Measurements from ENCODE around the gene GSK3A. TPM values are rescaled to one million over a fixed set of nuclear protein-coding genes. Genes with fewer than 3 reads are reported as not detected.

Gene GSK3A
- total RNA-seq, 1 donor from 2014 or later, result 50.3 TPM

DNA sequence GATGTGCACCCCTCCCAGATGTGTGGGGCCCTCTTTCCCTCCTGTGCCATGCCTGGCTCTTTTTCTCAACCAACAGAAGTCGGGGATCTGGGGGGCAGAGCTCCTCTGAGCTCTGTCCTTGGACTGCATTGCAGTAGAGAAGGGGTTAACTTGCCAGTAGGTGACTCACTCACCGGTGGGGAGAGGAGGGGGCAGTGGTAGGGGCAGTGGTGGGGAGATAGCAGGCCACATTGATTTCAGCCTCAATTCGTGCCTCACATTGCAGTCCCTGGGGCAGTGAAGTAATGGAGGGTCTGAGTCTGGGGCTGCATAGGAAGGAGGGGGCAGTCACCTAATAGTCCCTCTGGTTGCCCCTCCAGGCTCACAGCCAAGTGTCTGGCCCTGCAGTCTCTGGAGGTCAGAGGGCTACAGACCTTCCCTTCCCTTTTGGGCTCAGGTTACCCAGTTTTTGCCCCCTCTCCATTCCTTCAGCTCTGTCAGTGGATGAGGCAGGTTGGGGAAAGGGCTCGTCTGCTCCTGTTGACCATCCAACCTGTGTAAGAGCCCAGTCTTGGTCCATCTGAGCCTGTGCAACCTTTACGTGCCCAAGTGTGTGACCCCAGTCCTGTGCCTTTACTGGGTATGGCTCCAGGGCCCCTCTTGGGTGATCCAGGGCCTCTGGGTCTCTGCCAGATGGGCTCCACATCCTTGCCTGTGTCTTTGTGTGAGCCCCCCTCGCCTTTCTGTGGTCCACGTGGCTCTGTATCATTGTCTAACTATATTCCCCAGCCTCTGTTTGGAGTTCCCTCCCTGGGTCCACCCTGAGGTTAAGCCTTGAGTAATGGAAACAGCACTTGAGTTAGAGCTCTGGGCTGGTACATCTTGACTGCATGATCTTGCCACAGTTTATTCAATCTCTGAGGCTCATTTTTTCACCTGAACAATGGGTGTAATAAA, 39.7 kb upstream of the GSK3A start:
- H3K36me3 ChIP-seq (ENCODE audit: insufficient read depth, low read length), result no peaks in the 10 kb centered on the region
- H3K4me3 Mint-ChIP-seq (ENCODE audit: unreplicated experiment), result peak overlapping the region; percentile 86
- H3K36me3 Mint-ChIP-seq (ENCODE audit: low read depth, unreplicated experiment), result peaks cover 5% of the 10 kb centered on the region
- no peaks in the 10 kb centered on the region for H3K27me3 Mint-ChIP-seq (ENCODE audit: low read depth, unreplicated experiment)
- H3K27ac ChIP-seq (ENCODE audit: low read depth, low read length), result peak overlapping the region; percentile 92
- H3K9me3 Mint-ChIP-seq (ENCODE audit: unreplicated experiment), result peaks cover 2% of the 10 kb centered on the region
- peak overlapping the region; percentile 82 for H3K9ac ChIP-seq (ENCODE audit: low read length)
- H3K27ac Mint-ChIP-seq (ENCODE audit: unreplicated experiment), result peak overlapping the region; percentile 94
- H3K27me3 ChIP-seq (ENCODE audit: insufficient read depth, low read length), result no peaks in the 10 kb centered on the region
- DNase-seq (ENCODE audit: low read depth) (peak; percentile 59), FAIRE-seq (no peak)
- H3K4me1 Mint-ChIP-seq (ENCODE audit: low read depth, unreplicated experiment), result peaks cover 39% of the 10 kb centered on the region
- H2AFZ ChIP-seq (ENCODE audit: low read depth, low read length), result no peak overlapping the region
- H3K79me2 ChIP-seq (ENCODE audit: insufficient read depth, low read length), result peaks cover 65% of the 10 kb centered on the region
- TF ChIP-seq, protein P1, sequence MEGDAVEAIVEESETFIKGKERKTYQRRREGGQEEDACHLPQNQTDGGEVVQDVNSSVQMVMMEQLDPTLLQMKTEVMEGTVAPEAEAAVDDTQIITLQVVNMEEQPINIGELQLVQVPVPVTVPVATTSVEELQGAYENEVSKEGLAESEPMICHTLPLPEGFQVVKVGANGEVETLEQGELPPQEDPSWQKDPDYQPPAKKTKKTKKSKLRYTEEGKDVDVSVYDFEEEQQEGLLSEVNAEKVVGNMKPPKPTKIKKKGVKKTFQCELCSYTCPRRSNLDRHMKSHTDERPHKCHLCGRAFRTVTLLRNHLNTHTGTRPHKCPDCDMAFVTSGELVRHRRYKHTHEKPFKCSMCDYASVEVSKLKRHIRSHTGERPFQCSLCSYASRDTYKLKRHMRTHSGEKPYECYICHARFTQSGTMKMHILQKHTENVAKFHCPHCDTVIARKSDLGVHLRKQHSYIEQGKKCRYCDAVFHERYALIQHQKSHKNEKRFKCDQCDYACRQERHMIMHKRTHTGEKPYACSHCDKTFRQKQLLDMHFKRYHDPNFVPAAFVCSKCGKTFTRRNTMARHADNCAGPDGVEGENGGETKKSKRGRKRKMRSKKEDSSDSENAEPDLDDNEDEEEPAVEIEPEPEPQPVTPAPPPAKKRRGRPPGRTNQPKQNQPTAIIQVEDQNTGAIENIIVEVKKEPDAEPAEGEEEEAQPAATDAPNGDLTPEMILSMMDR (IDR thresholded peaks at IDR 0.05; ENCODE audit: insufficient read depth, low read depth, low read length), result no peak
- no peak for TF ChIP-seq EZH2 (IDR thresholded peaks at IDR 0.05; ENCODE audit: insufficient read depth, low read length)
- H3K4me1 ChIP-seq (ENCODE audit: insufficient read depth, low read length), result peaks cover 72% of the 10 kb centered on the region
- H3K4me3 ChIP-seq (ENCODE audit: insufficient read depth, low read depth, low read length), result peak overlapping the region; percentile 37
- H3K4me2 ChIP-seq (ENCODE audit: low read length), result peak overlapping the region; percentile 94
- no peaks in the 10 kb centered on the region for H3K9me3 ChIP-seq (ENCODE audit: insufficient read depth, low read depth, low read length)
- H4K20me1 ChIP-seq (ENCODE audit: insufficient read depth, low read length), result peaks cover 59% of the 10 kb centered on the region

GRCh38 chr19:42281146-42281826, 38.9 kb upstream of the GSK3A start:
- H3K9me3 Mint-ChIP-seq (ENCODE audit: unreplicated experiment), result peaks cover 2% of the 10 kb centered on the region
- H3K27ac Mint-ChIP-seq (ENCODE audit: unreplicated experiment), result peak overlapping the region; percentile 97
- DNase-seq (ENCODE audit: low read depth), result no peak
- FAIRE-seq, result no peak
- TF ChIP-seq, protein P1 (IDR thresholded peaks at IDR 0.05; ENCODE audit: insufficient read depth, low read depth, low read length), result no peak
- no peak for TF ChIP-seq EZH2 (IDR thresholded peaks at IDR 0.05; ENCODE audit: insufficient read depth, low read length)
- no peaks in the 10 kb centered on the region for H3K9me3 ChIP-seq (ENCODE audit: insufficient read depth, low read depth, low read length)
- peaks cover 5% of the 10 kb centered on the region for H3K36me3 Mint-ChIP-seq (ENCODE audit: low read depth, unreplicated experiment)
- peaks cover 43% of the 10 kb centered on the region for H3K4me1 Mint-ChIP-seq (ENCODE audit: low read depth, unreplicated experiment)
- peak overlapping the region; percentile 86 for H3K4me3 Mint-ChIP-seq (ENCODE audit: unreplicated experiment)
- H3K27ac ChIP-seq (ENCODE audit: low read depth, low read length), result peak overlapping the region; percentile 92
- H3K79me2 ChIP-seq (ENCODE audit: insufficient read depth, low read length), result peaks cover 68% of the 10 kb centered on the region
- H3K27me3 ChIP-seq (ENCODE audit: insufficient read depth, low read length), result no peaks in the 10 kb centered on the region
- peaks cover 59% of the 10 kb centered on the region for H4K20me1 ChIP-seq (ENCODE audit: insufficient read depth, low read length)
- no peaks in the 10 kb centered on the region for H3K27me3 Mint-ChIP-seq (ENCODE audit: low read depth, unreplicated experiment)
- peaks cover 75% of the 10 kb centered on the region for H3K4me1 ChIP-seq (ENCODE audit: insufficient read depth, low read length)
- H3K4me2 ChIP-seq (ENCODE audit: low read length), result peak overlapping the region; percentile 94
- peak overlapping the region; percentile 82 for H3K9ac ChIP-seq (ENCODE audit: low read length)
- H2AFZ ChIP-seq (ENCODE audit: low read depth, low read length), result no peak overlapping the region
- H3K36me3 ChIP-seq (ENCODE audit: insufficient read depth, low read length), result no peaks in the 10 kb centered on the region
- H3K4me3 ChIP-seq (ENCODE audit: insufficient read depth, low read depth, low read length), result peak overlapping the region; percentile 37
